HG03521 (cell line): ENCODE measurements around the gene DENND6A.
"Not testable (repeated sequence)": the region's sequence is repeated elsewhere in the genome, so short reads cannot be mapped to it uniquely, and the experiment has no call there.

ENCODE experiments used
- ATAC-seq: cut with Tn5 transposase; IDR thresholded peaks from one replicate; pipeline ENCODE4 v1.9.1; 2021; ENCODE audit warnings: mild to moderate bottlenecking, moderate library complexity; ENCODE audit not compliant: unreplicated experiment

The DENND6A gene

DNA sequence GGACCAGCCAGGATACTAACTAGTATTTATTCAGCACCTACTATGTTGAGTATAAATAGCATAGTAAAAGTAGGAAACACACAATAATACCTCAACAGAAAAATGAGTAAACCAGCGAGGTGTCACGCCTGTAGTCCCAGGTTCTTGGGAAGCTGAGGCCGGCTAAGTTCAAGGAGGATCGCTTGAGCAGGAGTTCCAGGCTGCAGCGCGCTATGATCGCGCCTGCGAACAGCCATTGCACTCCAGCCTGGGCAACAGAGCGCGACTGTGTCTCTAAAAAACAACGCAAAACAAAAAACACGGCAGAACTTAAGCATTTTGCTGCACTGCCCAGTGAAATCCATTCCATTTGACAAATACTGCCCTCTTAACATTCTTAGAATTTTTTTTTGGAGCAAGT lies 1.3 kb upstream of the DENND6A start:
- ATAC-seq, result no peak

- not testable (repeated sequence) for ATAC-seq
These were observed 813 bp downstream of the DENND6A start for GRCh38 chr3:57692133-57692395.

- no peak for ATAC-seq
These were observed 1.3 kb downstream of the DENND6A start for GRCh38 chr3:57691411-57692132.

DNA sequence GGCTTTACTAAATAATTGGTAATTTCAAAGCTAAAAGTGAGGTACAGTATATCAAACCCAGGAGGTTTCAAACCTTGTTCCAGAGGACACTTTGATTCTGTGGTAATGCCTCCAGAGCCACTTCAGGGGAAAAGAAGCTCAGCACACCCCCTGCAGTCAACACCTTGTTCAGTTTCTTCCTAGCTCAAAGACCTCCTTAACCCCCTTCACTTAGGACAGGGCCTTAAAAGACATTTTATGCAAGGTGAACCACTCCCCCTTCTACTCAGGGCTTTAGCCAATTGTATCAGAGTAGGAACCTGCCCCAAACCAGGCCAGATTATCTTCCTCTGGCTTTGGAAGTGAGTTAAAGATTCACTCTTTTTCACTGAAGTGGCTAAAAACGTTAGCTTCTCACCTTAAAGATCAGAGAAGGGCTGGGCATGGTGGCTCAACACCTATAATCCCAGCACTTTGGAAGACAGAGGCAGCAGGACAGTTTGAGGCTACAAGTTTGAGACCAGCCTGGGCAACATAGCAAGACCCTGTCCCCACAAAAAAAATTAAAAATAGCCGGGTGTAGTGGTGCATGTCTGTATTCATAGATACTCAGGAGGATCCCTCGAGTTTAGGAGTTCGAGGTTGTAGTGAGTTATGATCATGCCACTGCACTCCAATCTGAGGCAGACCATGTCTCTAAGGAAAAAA lies 3.4 kb downstream of the DENND6A start:
- no peak for ATAC-seq

- ATAC-seq, result no peak
These were observed 4.6 kb downstream of the DENND6A start for GRCh38 chr3:57688291-57688690.

DNA sequence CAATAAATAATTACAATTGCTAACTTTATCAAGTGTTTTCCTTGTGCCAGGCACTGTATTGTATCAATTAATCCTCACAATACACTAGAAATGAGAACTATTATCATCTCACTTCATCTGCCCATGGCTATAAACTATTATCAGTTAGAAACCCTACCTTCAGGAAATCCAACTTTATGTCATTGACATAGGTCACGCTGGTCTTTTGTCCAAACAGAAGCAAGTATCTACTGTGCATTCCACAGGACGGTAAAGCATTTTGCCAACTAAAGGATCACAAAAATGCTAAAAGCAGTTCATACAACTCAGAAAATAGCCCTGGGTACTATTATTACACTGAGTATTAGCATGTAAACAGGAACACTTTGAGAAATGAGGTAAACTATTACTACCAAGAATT lies 9.6 kb downstream of the DENND6A start:
- no peak for ATAC-seq

- ATAC-seq, result no peak
These were observed 10.6 kb downstream of the DENND6A start for GRCh38 chr3:57682284-57682683.

- ATAC-seq, result no peak
These were observed 11.2 kb downstream of the DENND6A start for GRCh38 chr3:57681691-57682090.

DNA sequence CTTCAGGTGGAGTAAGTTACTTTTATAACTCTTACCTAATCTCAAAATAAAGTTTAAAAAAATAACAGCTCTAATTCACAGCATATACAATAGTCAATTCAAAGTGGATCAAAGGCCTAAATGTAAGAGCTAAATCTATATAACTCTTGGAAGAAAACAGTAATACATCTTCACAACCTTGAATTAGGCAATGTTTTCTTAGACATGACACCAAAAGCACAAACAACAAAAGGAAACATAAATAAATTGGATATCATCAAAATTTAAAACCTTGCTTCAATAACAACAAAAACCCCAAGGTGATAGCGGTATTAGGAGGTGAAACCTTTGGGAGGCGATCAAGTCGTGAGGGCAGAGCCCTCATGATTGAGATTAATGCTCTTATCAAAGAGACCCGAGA lies 12.8 kb downstream of the DENND6A start:
- ATAC-seq, result no peak

- no peak for ATAC-seq
These were observed 17.3 kb downstream of the DENND6A start for GRCh38 chr3:57675530-57675929.

GRCh38 chr3:57673156-57673555 lies 19.7 kb downstream of the DENND6A start:
- no peak for ATAC-seq

- no peak for ATAC-seq
These were observed 22.3 kb downstream of the DENND6A start for GRCh38 chr3:57670543-57670942.

- no peak for ATAC-seq
These were observed 31.5 kb downstream of the DENND6A start for GRCh38 chr3:57661404-57661803.

GRCh38 chr3:57659806-57660439 lies 33.0 kb downstream of the DENND6A start:
- no peak for ATAC-seq

DNA sequence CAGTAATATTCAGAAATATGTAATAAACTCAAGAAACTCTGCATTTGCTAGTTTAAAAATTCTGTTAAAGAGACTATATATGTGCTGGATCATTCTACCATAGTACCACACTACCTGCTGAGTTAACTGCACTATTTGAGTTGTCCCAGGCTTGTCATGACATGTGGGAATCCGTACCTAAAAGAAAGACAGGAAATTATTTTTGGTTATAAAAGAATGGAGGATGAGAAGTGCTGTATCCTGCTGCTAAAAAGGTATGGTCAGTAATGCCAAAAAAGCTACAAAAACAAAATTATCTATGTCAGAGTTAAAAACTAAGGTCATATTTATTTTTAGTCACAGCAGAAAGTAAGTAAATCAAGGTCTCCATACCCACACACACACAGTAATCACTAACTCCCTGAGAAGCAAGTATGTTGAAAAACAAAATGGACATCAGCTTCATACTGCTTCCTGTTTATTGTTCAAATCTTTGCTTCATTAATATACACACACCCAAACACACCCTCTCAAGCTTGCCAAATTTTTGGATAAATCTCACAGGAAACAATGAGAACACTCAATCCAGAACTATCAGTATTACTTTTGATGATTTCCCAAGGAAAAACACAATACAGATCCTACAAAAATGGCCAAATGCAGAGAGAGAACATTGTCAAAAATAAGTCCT lies 33.7 kb downstream of the DENND6A start:
- ATAC-seq, result no peak

GRCh38 chr3:57658536-57658935 lies 34.3 kb downstream of the DENND6A start:
- no peak for ATAC-seq

GRCh38 chr3:57655727-57656126 lies 37.1 kb downstream of the DENND6A start:
- no peak for ATAC-seq

DNA sequence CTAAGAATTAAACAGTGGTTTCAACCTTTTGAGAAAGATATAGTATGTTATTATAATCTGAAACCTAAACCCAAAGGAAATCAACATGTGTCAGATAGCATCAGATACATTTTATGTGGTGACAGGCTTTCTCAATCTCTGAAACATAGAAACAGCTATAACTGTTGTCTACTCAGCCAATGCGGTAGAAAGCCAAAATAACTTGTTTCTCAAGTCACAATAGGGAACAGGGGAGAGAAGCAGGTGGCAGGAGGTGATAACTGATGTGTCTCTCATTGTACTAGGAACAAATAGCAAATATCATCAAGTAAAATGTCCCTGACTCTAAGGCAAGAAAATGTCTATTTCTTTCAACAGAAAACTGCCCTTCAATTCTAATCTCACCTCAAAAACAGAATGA lies 38.6 kb downstream of the DENND6A start:
- no peak for ATAC-seq

GRCh38 chr3:57652203-57652602 lies 40.7 kb downstream of the DENND6A start:
- no peak for ATAC-seq

GRCh38 chr3:57647292-57647940 lies 45.5 kb downstream of the DENND6A start:
- no peak for ATAC-seq

GRCh38 chr3:57646723-57647122 lies 46.2 kb downstream of the DENND6A start:
- ATAC-seq, result no peak
